ENCODE data around the gene CST5. TPM values are rescaled to one million over a fixed set of nuclear protein-coding genes. Genes with fewer than 3 reads are reported as not detected.

The CST5 gene
- total RNA-seq, 1 donor from 2014 or later = not detected

DNA sequence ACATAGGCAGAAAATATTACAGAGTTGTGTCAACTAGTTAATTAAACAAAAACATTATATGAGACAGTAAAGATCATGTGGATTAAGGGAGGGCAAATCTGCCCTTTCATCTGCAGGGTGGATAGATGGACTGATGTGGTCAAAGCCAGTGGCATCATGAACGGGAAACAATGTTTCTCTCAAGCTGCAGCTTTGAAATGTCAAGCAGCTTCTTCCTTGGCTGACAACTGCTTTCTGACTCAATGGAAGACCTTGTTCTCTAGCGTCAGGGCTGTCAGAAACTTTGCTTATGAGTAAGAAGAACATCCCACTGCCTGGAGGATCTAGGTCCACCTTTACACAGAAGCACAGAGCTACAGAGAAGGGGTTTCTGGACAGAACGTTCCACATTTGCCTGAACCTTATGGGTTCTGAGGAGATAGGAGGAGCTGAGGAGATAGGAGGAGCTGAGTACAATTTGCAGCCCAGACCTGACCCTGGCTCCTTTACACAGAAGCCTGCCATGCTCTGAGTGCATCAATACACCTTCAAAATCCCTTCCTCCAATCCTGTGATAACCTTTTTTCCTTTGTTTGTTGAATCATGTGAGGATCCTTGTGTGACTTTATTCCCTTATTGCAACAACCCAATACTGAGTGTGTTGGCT is 6.1 kb downstream of the CST5 start:
- DNase-seq = no peak
- no peaks in the 10 kb centered on the region for H3K9me3 ChIP-seq
- no peak for ATAC-seq
- no peak overlapping the region for H3K4me3 ChIP-seq
- TF ChIP-seq, protein P1, sequence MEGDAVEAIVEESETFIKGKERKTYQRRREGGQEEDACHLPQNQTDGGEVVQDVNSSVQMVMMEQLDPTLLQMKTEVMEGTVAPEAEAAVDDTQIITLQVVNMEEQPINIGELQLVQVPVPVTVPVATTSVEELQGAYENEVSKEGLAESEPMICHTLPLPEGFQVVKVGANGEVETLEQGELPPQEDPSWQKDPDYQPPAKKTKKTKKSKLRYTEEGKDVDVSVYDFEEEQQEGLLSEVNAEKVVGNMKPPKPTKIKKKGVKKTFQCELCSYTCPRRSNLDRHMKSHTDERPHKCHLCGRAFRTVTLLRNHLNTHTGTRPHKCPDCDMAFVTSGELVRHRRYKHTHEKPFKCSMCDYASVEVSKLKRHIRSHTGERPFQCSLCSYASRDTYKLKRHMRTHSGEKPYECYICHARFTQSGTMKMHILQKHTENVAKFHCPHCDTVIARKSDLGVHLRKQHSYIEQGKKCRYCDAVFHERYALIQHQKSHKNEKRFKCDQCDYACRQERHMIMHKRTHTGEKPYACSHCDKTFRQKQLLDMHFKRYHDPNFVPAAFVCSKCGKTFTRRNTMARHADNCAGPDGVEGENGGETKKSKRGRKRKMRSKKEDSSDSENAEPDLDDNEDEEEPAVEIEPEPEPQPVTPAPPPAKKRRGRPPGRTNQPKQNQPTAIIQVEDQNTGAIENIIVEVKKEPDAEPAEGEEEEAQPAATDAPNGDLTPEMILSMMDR (IDR thresholded peaks at IDR 0.05) = no peak
- no peaks in the 10 kb centered on the region for H3K27me3 ChIP-seq (ENCODE audit: low read depth)
- intact Hi-C loops (cut with DNase I) = no loop called here
- H3K27ac ChIP-seq = no peak overlapping the region
- no peaks in the 10 kb centered on the region for H3K4me1 ChIP-seq
- no peaks in the 10 kb centered on the region for H3K36me3 ChIP-seq

DNA sequence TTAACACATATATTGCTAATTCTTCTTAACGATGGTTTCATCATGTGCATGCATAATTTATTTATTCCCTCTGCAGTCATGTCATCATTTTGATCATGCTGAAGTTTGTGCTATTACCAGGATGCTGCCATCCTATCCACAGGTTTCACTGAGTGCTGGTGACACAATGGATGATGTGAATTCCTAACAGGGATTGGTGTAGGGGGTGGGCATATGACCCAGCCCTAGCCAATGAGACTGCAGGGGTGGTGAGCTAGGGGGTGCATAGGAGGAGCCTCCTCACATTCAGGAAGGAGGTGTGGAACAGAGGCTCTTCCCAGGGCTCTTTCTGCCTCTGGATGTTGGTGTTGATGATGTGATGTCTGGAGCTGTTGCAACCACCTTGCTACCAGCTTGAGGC is 7.5 kb downstream of the CST5 start:
- intact Hi-C loops (cut with DNase I) = no loop called here
- DNase-seq = no peak
- H3K27ac ChIP-seq = no peak overlapping the region
- no peaks in the 10 kb centered on the region for H3K4me1 ChIP-seq
- TF ChIP-seq, protein P1 (IDR thresholded peaks at IDR 0.05) = no peak
- no peaks in the 10 kb centered on the region for H3K27me3 ChIP-seq (ENCODE audit: low read depth)
- no peak for ATAC-seq
- no peak overlapping the region for H3K4me3 ChIP-seq
- no peaks in the 10 kb centered on the region for H3K36me3 ChIP-seq
- H3K9me3 ChIP-seq = no peaks in the 10 kb centered on the region

DNA sequence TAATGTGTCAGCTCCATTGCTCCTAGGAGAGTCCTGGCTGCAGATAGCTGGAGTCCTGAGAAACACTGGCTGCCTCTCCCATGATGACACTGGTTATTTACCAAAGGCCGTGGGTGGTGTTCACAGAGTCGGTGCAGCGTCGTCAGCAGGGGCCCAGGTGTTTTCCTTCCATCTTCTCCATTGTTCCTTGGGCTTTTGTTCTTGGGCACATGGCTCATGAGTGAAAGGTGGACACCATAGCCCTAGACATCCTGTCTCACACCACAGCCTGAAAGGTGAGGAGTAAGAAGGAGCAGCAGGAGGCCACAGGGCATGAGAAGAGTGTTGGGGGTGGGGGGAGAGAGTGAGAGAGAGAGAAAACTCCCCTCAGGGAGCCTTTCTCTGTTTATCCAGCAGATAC is 9.1 kb downstream of the CST5 start:
- intact Hi-C loops (cut with DNase I) = no loop called here
- TF ChIP-seq, protein P1 (IDR thresholded peaks at IDR 0.05) = no peak

DNA sequence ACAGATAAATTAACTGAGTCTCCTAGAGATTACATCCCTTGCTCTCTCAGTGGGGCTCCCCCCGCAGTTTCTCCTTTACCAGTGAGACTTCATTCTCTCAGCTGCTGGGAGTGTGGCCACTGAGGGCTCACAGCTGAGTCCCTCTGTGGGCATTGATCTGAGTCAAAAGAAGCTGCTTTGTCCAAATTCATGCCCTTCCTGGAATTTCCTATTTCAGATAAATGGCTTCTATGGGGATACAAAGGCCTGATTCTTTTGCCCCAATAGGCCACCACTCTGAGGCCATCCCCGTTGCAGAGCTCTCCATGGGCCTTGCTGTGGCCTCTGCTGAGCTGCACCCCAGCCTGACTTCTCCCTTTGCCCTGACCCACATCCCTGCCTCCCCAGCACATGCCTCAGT is 10.0 kb downstream of the CST5 start:
- Histone ChIP-seq H3K36me3 (no peaks in the 10 kb centered on the region), H3K4me1 (no peaks in the 10 kb centered on the region), H3K4me3 (no peak overlapping the region), H3K27ac (no peak overlapping the region), H3K9me3 (no peaks in the 10 kb centered on the region), H3K27me3 (ENCODE audit: low read depth) (no peaks in the 10 kb centered on the region)
- intact Hi-C loops (cut with DNase I) = no loop called here
- TF ChIP-seq, protein P1 (IDR thresholded peaks at IDR 0.05) = no peak
- ATAC-seq (no peak), DNase-seq (no peak)

More for the DNA sequence above, 9.1 kb downstream of the CST5 start:
- H3K36me3 ChIP-seq = no peaks in the 10 kb centered on the region
- no peak overlapping the region for H3K27ac ChIP-seq
- DNase-seq = no peak
- H3K4me3 ChIP-seq = no peak overlapping the region
- H3K27me3 ChIP-seq (ENCODE audit: low read depth) = no peaks in the 10 kb centered on the region
- H3K4me1 ChIP-seq = no peaks in the 10 kb centered on the region
- ATAC-seq = no peak
- H3K9me3 ChIP-seq = no peaks in the 10 kb centered on the region

DNA sequence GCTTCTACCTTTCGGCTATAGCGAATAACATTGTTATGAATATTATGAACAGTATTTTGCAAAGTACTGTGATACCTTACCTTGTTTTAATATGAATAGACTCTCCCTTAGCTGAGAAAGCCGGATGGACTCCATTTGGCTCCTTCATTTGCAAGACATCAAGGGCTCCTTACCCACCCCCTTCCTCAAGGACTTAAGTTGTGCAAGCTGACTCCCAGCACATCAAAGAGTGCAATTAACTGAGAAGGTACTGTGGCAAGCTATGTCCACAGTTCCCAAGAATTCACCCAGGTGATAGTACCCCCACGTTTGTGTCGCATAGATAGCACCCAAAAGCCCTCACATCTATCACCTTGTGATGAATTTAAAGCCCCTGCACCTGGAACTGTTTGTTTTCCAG is 11.2 kb downstream of the CST5 start:
- TF ChIP-seq, protein P1 (IDR thresholded peaks at IDR 0.05) = no peak
- H3K9me3 ChIP-seq = no peaks in the 10 kb centered on the region
- no peaks in the 10 kb centered on the region for H3K27me3 ChIP-seq (ENCODE audit: low read depth)
- no peaks in the 10 kb centered on the region for H3K4me1 ChIP-seq
- DNase-seq = no peak
- no peak for ATAC-seq
- no peaks in the 10 kb centered on the region for H3K36me3 ChIP-seq
- H3K4me3 ChIP-seq = no peak overlapping the region
- intact Hi-C loops (cut with DNase I) = no loop called here
- H3K27ac ChIP-seq = no peak overlapping the region

Data from lower lobe of right lung (tissue), 2 donors.